GM18870 (cell line): ENCODE data around the gene PACS1.
"Not testable (repeated sequence)": the region's sequence is repeated elsewhere in the genome, so short reads cannot be mapped to it uniquely, and the experiment has no call there.

Experiments
- ATAC-seq: cut with Tn5 transposase; IDR thresholded peaks from one replicate; pipeline ENCODE4 v1.9.1; 2021; ENCODE audit warnings: moderate library complexity; ENCODE audit not compliant: unreplicated experiment

Gene PACS1

GRCh38 chr11:66242095-66242765, 172.2 kb downstream of the PACS1 start:
- ATAC-seq, result no peak

- ATAC-seq, result no peak
Measured at GRCh38 chr11:66243782-66244535, 173.9 kb downstream of the PACS1 start.

DNA sequence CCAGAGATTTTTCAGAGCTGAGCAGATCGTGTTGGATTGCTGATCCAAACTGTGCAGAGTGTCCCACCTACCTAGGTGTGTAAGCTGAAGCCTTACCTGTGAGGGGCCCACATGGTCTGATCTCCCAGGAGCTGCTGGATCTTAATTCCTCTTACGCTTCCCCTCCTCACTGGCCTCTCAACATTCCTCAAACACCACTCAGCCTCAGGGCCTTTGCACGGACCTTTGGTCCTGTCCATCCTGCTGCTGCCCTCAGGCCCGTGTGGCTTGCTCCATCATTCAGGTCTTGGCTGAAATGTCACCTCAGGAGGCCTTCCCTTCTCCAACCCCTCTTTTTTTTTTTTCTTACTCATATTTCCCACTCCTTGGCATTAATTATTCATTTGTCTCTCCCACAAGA, 177.2 kb downstream of the PACS1 start:
- ATAC-seq, result no peak

DNA sequence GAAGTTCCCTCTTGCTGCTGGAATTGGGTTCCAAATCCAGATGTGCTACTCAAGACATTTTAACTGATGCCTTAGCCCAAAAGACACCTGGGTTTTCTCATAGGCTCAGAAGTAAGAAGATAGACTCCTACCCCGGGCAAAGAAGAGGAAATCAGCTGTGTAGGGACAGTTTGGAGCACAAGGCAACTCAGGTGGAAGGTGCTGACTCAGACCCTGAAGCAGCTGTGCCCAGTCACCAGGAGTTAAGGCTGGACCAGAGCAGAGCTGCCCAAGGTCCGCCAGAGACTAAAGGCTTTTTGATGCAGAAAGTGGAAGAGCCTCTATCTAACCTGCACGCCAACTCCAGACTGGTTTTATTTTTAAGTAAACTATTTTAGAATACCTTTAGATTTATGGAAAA, 177.7 kb downstream of the PACS1 start:
- ATAC-seq, result no peak

- ATAC-seq, result no peak
Measured at GRCh38 chr11:66248903-66249302, 178.8 kb downstream of the PACS1 start.

DNA sequence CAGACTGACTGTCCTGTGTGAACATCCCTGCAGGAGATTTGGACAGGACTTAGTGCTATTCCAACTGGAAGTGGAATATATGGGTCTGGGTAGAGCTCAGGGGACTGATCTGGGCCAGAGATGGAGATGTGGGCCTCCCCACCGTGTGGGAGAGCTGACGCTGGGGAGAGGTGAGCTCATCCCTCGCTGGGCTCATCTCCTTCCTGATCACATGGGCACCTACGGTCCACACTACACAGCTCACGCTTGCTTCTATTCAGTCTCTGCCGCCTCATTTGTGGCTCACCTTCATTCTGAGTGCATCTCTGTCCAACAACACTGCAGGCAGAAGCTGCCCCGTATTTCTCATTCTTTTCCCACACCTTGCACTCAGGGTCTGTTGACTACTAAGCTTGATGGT, 181.7 kb downstream of the PACS1 start:
- ATAC-seq, result no peak

DNA sequence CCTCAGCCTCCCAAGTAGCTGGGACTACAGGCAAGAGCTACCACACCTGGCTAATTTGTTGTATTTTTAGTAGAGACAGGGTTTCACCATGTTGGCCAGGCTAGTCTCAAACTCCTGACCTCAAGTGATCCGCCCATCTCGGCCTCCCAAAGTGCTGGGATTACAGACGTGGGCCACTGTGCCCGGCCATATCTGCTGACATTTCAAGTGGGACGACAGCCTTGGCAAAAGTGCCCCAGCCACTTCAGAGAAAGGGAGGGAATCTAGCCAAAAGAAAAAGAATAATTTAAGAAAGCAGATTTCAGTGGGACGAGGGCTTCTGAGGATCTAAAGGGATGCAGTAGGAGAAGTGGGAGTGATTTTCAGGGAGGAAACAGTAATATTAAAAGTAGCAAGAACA, 183.0 kb downstream of the PACS1 start:
- not testable (repeated sequence) for ATAC-seq

- no peak for ATAC-seq
Measured at GRCh38 chr11:66258473-66258893, 188.4 kb downstream of the PACS1 start.

- ATAC-seq, result no peak
Measured at GRCh38 chr11:66259225-66259624, 189.2 kb downstream of the PACS1 start.

GRCh38 chr11:66259956-66260355, 189.9 kb downstream of the PACS1 start:
- ATAC-seq, result no peak

GRCh38 chr11:66261578-66261977, 191.5 kb downstream of the PACS1 start:
- no peak for ATAC-seq

GRCh38 chr11:66262191-66262590, 192.1 kb downstream of the PACS1 start:
- no peak for ATAC-seq

DNA sequence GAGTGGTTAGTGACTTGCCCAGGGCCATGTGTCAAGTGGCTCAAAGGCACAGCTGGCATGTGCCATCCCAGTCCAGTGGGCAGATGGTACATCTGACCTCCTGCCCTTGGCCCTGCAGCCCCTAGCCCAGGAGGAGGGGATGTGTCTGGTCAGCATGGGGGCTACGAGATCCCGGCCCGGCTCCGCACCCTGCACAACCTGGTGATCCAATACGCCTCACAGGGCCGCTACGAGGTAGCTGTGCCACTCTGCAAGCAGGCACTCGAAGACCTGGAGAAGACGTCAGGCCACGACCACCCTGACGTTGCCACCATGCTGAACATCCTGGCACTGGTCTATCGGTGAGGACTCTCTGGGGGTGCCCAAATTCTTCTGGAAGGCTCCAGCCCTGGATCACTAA, 192.6 kb downstream of the PACS1 start:
- ATAC-seq, result no peak

- no peak for ATAC-seq
Measured at GRCh38 chr11:66263231-66263630, 193.2 kb downstream of the PACS1 start.

DNA sequence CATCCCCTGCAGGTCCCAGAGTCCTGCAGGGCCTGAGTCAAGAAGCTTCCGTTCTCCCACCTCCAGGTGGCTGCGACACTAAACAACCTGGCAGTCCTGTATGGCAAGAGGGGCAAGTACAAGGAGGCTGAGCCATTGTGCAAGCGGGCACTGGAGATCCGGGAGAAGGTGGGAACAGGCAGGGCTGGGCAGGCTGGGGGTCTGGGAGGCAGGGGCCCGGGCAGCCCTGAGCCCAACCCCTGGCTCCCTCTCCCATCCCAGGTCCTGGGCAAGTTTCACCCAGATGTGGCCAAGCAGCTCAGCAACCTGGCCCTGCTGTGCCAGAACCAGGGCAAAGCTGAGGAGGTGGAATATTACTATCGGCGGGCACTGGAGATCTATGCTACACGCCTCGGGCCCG, 193.7 kb downstream of the PACS1 start:
- ATAC-seq, result no peak

DNA sequence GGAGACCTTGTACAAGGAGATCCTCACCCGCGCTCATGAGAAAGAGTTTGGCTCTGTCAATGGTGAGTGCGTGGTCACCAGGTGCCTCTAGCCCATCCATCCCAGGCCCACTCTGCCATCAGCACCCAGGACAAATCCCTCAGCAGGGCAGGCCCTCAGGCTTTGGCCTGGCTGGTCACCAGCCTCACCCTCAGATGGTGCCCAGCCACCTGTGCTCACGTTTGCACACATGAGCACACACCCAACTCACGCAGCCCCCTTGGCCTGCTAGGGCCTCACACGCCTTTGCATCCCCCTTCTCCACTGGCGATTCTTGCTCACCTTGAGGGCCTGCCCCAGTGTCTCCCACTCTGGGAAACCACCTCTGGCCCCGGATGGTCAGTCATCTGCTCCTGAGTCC, 194.3 kb downstream of the PACS1 start:
- ATAC-seq, result no peak

DNA sequence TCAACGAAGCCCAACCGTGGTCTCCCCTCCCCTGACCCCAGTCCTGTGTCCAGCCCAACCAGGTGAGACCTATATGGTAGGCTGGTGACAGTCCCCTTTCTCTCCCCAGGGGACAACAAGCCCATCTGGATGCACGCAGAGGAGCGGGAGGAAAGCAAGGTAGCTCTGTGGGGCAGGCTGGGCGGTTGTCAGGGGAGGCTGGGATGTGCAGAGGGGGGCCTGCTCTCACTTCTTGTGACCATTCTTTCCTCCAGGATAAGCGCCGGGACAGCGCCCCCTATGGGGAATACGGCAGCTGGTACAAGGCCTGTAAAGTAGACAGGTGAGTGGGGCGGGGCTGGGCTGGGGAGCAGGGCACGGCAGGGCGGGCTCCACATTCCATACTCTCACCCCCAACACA, 194.8 kb downstream of the PACS1 start:
- ATAC-seq, result no peak

- ATAC-seq, result no peak
Measured at GRCh38 chr11:66265531-66266377, 195.7 kb downstream of the PACS1 start.

DNA sequence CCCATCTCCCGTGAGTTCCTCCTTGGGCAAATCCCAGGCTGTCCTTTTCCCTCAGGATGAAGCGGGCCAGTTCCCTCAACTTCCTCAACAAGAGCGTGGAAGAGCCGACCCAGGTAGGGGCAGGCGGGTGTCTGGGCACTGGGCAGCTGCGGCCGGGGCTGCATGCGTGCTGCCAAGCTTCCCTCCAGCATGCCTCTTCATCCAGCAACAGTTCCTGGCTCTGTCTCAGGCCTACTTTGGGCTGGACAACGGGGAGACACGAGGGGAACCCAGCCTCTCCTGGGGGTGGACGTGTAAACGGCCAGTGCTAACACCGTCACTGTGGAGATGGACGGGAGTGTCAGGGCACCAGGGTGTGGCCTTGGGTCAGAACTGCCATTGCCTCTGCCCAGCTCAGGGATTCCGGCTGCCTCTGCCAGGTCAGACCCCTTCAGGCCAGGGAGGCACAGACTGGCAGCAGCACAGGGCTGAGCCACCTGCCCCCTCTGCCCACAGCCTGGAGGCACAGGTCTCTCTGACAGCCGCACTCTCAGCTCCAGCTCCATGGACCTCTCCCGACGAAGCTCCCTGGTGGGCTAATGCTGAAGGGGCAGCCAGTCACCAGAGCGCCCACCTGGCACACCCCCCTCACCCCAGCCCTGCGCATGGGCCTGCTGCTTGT, 196.4 kb downstream of the PACS1 start:
- ATAC-seq, result no peak

- ATAC-seq, result no peak
Measured at GRCh38 chr11:66267039-66267378, 196.9 kb downstream of the PACS1 start.
